Fibroblast of upper back skin (primary cell): Measurements from ENCODE around the gene GNPAT.

Experiments
- DNase-seq: peaks from one replicate; pipeline ENCODE4 v3.0.0-alpha.2; 2013

The GNPAT gene

GRCh38 chr1:231213831-231214573, 27.0 kb upstream of the GNPAT start:
- DNase-seq, result no peak

GRCh38 chr1:231214918-231215680, 25.9 kb upstream of the GNPAT start:
- DNase-seq, result no peak

GRCh38 chr1:231215681-231216385, 25.2 kb upstream of the GNPAT start:
- DNase-seq, result no peak

GRCh38 chr1:231216498-231216897, 24.5 kb upstream of the GNPAT start:
- DNase-seq, result no peak

GRCh38 chr1:231217056-231217455, 24.0 kb upstream of the GNPAT start:
- no peak for DNase-seq

GRCh38 chr1:231218078-231218477, 22.9 kb upstream of the GNPAT start:
- DNase-seq, result no peak

GRCh38 chr1:231219422-231220401, 21.3 kb upstream of the GNPAT start:
- DNase-seq, result no peak

- no peak for DNase-seq
Observed at GRCh38 chr1:231220801-231221200, 20.2 kb upstream of the GNPAT start.

GRCh38 chr1:231226156-231226555, 14.9 kb upstream of the GNPAT start:
- DNase-seq, result no peak

- DNase-seq, result no peak
Observed at GRCh38 chr1:231231511-231231910, 9.5 kb upstream of the GNPAT start.

- DNase-seq, result no peak
Observed at GRCh38 chr1:231232870-231233734, 7.9 kb upstream of the GNPAT start.

- no peak for DNase-seq
Observed at GRCh38 chr1:231233735-231234417, 7.1 kb upstream of the GNPAT start.

- no peak for DNase-seq
Observed at GRCh38 chr1:231234506-231234905, 6.5 kb upstream of the GNPAT start.

- DNase-seq, result no peak
Observed at GRCh38 chr1:231235526-231236207, 5.3 kb upstream of the GNPAT start.

GRCh38 chr1:231236208-231236591, 4.8 kb upstream of the GNPAT start:
- DNase-seq, result no peak

GRCh38 chr1:231236938-231237337, 4.1 kb upstream of the GNPAT start:
- no peak for DNase-seq

GRCh38 chr1:231238298-231238697, 2.7 kb upstream of the GNPAT start:
- no peak for DNase-seq

GRCh38 chr1:231240531-231240882, 505 bp upstream of the GNPAT start:
- no peak for DNase-seq

GRCh38 chr1:231241750-231242149, 738 bp downstream of the GNPAT start:
- DNase-seq, result peak; percentile 6

GRCh38 chr1:231242516-231243198, 1.6 kb downstream of the GNPAT start:
- DNase-seq, result no peak
